C1 segment of cervical spinal cord (tissue), 14 donors: ENCODE results near the gene NFE2.

ENCODE experiments used
- DNase-seq, 14 donors: peaks; one replicate each; lab custom pipeline; 2025; lab: John Stamatoyannopoulos, UW

Gene NFE2

DNA sequence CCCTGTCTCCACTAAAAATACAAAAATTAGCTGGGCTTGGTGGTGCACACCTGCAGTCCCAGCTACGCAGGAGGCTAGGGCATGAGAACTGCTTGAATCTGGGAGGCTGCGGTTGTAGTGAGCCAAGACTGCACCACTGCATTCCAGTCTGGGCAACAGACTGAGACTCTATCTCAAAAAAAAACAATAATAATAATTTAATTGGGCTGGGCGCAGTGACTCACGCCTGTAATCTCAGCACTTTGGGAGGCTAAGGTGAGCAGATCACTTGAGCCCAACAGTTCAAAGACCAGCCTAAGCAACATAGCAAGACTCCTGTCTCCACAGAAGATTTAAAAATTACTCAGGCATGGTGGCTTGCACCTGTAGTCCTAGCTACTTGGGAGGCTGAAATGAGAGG, 47.6 kb downstream of the NFE2 start:
- DNase-seq, result no peak

- peak in 1 of 14 donors; percentile 3 for DNase-seq
Observed at GRCh38 chr12:54251667-54252284, 49.0 kb downstream of the NFE2 start.

DNA sequence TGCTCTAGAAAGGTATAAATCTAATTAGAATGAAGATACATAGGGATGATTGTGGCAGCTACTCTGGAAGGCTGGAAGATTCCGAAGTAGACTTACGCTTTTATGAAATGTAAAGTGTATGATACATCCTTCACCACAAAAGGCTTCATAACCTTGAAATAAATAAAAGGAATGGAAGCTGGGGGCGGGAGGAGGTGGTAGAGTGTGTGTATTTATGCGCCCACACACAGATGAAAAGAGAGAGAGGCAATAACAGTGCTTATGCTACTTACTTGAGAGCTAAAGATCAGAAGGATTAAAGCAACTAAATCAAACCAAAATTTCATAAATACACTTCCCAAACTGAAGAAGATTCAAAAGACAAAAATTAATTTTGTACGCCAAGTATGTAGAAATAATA, 51.3 kb downstream of the NFE2 start:
- DNase-seq, result no peak

DNA sequence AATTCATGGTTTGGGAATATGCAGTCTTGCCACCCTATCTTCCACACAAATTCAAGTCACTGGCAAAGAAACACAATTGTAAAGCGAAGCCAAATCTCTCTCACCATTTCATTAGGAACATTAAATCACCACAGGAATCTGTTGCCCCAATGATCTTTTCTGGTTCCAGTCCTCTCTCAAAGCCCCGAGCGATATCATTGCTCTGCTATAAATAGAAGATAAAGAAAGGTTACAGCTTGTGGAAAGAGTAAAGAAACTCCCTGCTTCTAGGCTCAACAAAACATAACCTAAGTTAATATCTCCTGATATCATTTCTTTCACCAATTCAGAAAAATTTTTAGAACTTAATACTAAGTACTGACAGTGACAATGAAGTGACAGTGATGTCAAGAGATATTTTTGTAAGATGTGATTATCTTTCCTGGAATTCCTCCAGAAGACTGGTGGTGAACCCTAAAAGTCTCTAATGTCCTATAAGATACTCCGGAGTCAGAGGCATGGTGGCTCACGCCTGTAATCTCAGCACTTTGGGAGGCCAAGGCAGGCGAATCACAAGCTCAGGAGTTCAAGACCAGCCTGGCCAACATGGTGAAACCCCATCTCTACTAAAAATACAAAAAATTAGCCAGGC, 54.7 kb downstream of the NFE2 start:
- DNase-seq, result no peak
